ENCODE data around the gene TNS4. TPM values are rescaled to one million over a fixed set of nuclear protein-coding genes. Genes with fewer than 3 reads are reported as not detected.

TNS4 gene
- total RNA-seq, 1 experiment from 2014 or later = 0.21 TPM

DNA sequence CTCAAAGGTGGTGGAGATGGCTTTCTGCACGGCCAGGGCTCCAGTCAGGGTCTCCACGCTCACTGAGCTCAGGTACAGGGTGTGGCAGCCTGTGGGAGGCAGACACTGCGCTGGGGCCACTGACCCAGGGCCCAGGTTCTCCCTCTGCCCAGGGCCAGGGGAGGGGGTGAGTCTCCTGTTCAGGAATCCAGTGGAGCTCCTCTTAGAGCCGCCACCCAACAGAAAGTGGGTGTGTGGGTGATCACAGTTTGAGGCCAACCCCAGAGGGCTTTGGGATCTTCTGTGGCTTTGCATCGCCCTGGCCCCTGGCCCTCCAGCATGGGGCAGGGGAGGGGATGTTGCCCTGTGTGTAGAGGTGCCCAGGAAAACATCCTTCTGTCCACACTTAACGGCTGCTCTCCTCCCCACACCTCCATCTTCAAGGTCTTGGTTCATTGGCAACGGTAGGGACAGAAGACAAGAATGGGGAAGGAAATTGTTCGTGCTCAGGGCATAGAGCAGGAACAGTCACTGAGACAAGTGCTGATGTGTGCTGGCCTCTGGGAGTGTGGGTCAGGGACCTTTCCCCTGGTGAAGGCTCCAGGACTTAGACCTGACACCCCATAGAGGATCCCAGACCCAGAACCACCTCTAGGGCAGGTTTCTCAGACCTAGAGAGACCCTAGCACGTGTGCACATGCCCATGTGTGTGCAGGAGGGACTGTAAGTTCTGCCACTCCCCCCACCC, 21.5 kb downstream of the TNS4 start:
- H3K4me1 Mint-ChIP-seq (ENCODE audit: low read depth, unreplicated experiment) = peaks cover 20% of the 10 kb centered on the region
- H3K9me3 Mint-ChIP-seq (ENCODE audit: low read depth, unreplicated experiment) = peaks cover 2% of the 10 kb centered on the region
- TF ChIP-seq, protein P1, sequence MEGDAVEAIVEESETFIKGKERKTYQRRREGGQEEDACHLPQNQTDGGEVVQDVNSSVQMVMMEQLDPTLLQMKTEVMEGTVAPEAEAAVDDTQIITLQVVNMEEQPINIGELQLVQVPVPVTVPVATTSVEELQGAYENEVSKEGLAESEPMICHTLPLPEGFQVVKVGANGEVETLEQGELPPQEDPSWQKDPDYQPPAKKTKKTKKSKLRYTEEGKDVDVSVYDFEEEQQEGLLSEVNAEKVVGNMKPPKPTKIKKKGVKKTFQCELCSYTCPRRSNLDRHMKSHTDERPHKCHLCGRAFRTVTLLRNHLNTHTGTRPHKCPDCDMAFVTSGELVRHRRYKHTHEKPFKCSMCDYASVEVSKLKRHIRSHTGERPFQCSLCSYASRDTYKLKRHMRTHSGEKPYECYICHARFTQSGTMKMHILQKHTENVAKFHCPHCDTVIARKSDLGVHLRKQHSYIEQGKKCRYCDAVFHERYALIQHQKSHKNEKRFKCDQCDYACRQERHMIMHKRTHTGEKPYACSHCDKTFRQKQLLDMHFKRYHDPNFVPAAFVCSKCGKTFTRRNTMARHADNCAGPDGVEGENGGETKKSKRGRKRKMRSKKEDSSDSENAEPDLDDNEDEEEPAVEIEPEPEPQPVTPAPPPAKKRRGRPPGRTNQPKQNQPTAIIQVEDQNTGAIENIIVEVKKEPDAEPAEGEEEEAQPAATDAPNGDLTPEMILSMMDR (IDR thresholded peaks at IDR 0.05; ENCODE audit: unreplicated experiment) = no peak
- H3K36me3 Mint-ChIP-seq (ENCODE audit: insufficient read depth, unreplicated experiment) = peaks cover 9% of the 10 kb centered on the region
- no peak overlapping the region for H3K4me3 Mint-ChIP-seq (ENCODE audit: low read depth, unreplicated experiment)
- H3K27ac Mint-ChIP-seq (ENCODE audit: unreplicated experiment) = no peak overlapping the region
- intact Hi-C loops (cut with micrococcal nuclease; ENCODE audit: unreplicated experiment) = loop anchor here (5.0 kb wide), 1 partner anchor 123 kb away; no protein-coding TSS in a partner anchor
- CTCF ChIA-PET = interaction anchor here (0.6 to 53.1 kb wide), 24 partner anchors 10 to 1310 kb away, joined by 3 to 4142 read pairs (median 4); partner anchors contain the start of genes CCR7, IGFBP4, TNS4 and TOP2A
- DNase-seq = no peak
- BruUV-seq (replicated peaks) = no TSS peak
- peaks cover 36% of the 10 kb centered on the region for H3K27me3 Mint-ChIP-seq (ENCODE audit: unreplicated experiment)

DNA sequence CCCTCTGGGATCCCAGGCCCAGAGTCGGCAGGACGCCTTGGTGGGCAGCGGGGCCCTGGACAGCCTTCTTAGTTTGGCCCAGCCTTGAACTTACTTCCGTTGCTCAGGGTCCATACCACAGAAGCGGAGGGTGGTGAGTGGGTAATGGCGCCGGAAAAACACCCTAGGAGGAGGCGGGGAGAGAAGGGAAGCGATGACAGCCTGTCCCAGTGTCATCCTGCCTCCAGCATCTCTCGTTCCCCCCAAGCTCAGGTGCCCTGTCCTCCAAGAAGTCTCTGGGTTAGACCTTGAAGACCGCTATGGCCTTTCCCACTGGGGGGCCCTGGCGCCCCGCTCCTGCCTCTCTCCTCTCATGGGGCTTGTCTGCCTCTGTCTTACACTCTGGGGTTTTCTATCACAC, 22.9 kb downstream of the TNS4 start:
- Mint-ChIP-seq H3K4me3 (ENCODE audit: low read depth, unreplicated experiment) (no peak overlapping the region), H3K27ac (ENCODE audit: unreplicated experiment) (no peak overlapping the region), H3K27me3 (ENCODE audit: unreplicated experiment) (peaks cover 36% of the 10 kb centered on the region), H3K36me3 (ENCODE audit: insufficient read depth, unreplicated experiment) (peaks cover 9% of the 10 kb centered on the region), H3K4me1 (ENCODE audit: low read depth, unreplicated experiment) (peaks cover 20% of the 10 kb centered on the region), H3K9me3 (ENCODE audit: low read depth, unreplicated experiment) (peaks cover 2% of the 10 kb centered on the region)
- DNase-seq = no peak
- intact Hi-C loops (cut with micrococcal nuclease; ENCODE audit: unreplicated experiment) = loop anchor here (5.0 kb wide), 1 partner anchor 121 kb away; no protein-coding TSS in a partner anchor
- no TSS peak for BruUV-seq (replicated peaks)
- TF ChIP-seq, protein P1 (IDR thresholded peaks at IDR 0.05; ENCODE audit: unreplicated experiment) = no peak
- CTCF ChIA-PET = interaction anchor here (0.5 to 53.1 kb wide), 7 partner anchors 8 to 995 kb away, joined by 5 to 4142 read pairs (median 155); partner anchors contain the start of genes CCR7, IGFBP4 and TNS4

DNA sequence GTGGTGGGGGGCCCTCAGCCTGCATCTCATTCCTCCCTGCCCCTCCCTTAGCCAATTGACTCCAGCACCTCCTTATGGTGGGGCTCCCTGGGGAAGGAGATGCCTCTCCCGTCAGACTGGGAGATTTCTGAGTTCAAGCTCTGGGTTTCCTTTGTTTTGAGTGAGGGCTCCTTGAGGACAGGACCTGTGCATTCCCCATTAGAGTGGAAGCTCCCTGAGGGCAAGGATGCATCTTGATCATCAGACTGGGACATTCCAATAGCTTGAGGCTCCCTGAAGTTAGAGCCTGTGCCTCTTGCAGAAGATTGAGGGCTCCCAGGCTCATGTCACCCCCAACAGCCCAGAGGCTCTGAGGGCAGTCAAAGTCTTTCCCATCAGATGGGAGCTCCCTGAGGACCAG, 23.6 kb downstream of the TNS4 start:
- intact Hi-C loops (cut with micrococcal nuclease; ENCODE audit: unreplicated experiment) = loop anchor here (2.0 to 5.0 kb wide), 2 partner anchors 29 to 120 kb away; no protein-coding TSS in a partner anchor

DNA sequence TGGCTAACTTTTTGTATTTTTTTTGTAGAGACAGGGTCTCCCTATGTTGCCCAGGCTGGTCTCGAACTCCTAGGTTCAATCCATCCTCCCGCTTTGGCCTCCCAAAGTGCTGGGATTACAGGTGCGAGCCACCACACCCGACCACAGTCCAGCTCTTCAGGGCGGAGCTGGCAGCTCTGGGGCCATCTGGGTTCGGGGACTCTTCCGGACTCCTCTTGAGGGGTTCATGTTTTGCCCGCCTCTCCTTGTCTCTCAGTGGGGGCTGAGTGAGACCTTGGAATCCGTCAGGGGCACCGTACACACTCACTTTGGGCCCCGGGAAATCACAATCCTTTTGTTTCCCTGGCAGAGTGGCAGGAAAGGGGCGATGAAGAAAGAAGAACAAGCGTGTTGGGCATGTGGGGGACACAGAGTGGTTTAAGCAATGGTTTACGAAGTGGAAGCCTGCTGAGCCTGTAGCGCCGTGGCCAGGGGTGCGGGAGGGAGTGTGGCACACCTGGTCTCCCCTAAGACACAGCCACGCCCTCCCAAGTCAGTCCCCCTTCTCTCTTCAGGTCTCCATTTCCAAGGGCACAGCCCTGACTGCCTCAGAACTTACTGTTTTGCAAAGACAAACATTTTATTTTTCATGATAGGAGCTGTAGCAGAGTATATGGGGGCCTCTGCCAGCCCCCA, 26.1 kb downstream of the TNS4 start:
- intact Hi-C loops (cut with micrococcal nuclease; ENCODE audit: unreplicated experiment) = loop anchor here (5.0 kb wide), 1 partner anchor 118 kb away; no protein-coding TSS in a partner anchor

More for the DNA sequence above, 23.6 kb downstream of the TNS4 start:
- Mint-ChIP-seq H3K36me3 (ENCODE audit: insufficient read depth, unreplicated experiment) (peaks cover 9% of the 10 kb centered on the region), H3K4me1 (ENCODE audit: low read depth, unreplicated experiment) (peaks cover 20% of the 10 kb centered on the region), H3K4me3 (ENCODE audit: low read depth, unreplicated experiment) (no peak overlapping the region), H3K27ac (ENCODE audit: unreplicated experiment) (no peak overlapping the region), H3K27me3 (ENCODE audit: unreplicated experiment) (peaks cover 36% of the 10 kb centered on the region), H3K9me3 (ENCODE audit: low read depth, unreplicated experiment) (peaks cover 2% of the 10 kb centered on the region)
- TF ChIP-seq, protein P1 (IDR thresholded peaks at IDR 0.05; ENCODE audit: unreplicated experiment) = no peak
- no TSS peak for BruUV-seq (replicated peaks)
- DNase-seq = no peak
- CTCF ChIA-PET = interaction anchor here (0.5 to 53.1 kb wide), 11 partner anchors 8 to 995 kb away, joined by 3 to 4142 read pairs (median 8); partner anchors contain the start of genes CCR7, IGFBP4 and TNS4

More for the DNA sequence above, 26.1 kb downstream of the TNS4 start:
- no TSS peak for BruUV-seq (replicated peaks)
- peaks cover 7% of the 10 kb centered on the region for H3K36me3 Mint-ChIP-seq (ENCODE audit: insufficient read depth, unreplicated experiment)
- DNase-seq = no peak
- CTCF ChIA-PET = interaction anchor here (0.6 to 53.1 kb wide), 137 partner anchors 11 to 1306 kb away, joined by 3 to 4142 read pairs (median 5); partner anchors contain the start of genes CASC3, CCR7, ERBB2 and GRB7
- peaks cover 57% of the 10 kb centered on the region for H3K27me3 Mint-ChIP-seq (ENCODE audit: unreplicated experiment)
- H3K27ac Mint-ChIP-seq (ENCODE audit: unreplicated experiment) = no peak overlapping the region
- TF ChIP-seq, protein P1 (IDR thresholded peaks at IDR 0.05; ENCODE audit: unreplicated experiment) = no peak
- no peak overlapping the region for H3K4me3 Mint-ChIP-seq (ENCODE audit: low read depth, unreplicated experiment)
- H3K4me1 Mint-ChIP-seq (ENCODE audit: low read depth, unreplicated experiment) = peaks cover 4% of the 10 kb centered on the region
- H3K9me3 Mint-ChIP-seq (ENCODE audit: low read depth, unreplicated experiment) = peaks cover 2% of the 10 kb centered on the region
